ENCODE measurements around the gene BNIP5. TPM values are rescaled to one million over a fixed set of nuclear protein-coding genes. Genes with fewer than 3 reads are reported as not detected.
A peak's percentile ranks its signal among the peaks of the same experiment; 100 is the strongest.
"Not testable (repeated sequence)": the region's sequence is repeated elsewhere in the genome, so short reads cannot be mapped to it uniquely, and the experiment has no call there.

The BNIP5 gene
- total and polyA plus RNA-seq, 4 donors: 2.3 TPM; not detected in 3

DNA sequence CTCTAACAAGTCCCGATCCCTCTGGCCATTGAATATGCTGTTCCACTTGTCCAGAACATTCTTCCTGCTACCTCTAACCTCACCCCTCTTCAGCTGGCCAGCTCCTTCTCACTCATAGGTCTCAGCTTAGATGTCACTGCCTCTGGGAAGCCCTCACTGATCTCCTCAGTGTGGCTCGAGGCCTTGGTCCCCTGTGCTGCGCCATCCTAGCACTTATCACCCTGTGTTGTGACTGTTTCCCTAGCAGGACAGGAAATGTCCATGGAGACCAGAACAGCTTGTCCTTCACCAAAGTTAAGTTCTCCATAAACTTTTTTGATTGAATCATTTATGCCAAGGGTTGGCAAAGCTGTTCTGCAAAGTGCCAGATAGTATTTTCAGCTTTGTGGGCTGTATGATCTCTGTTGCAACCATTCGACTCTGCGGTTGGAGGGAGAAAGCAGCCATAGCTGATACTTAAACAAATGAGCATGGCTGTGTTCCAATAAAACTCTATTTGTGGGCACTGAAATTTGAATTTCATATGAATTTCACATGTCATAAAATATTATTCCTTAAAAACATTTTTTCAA, 6.5 kb upstream of the BNIP5 start:
- H3K36me3 ChIP-seq (ENCODE audit: control insufficient read depth in 1 of 2, insufficient read depth in 2 of 2, low read length in 1 of 2): no peaks in the 10 kb centered on the region
- peak overlapping the region in 1 of 2 donors; percentile 67 for H3K27ac ChIP-seq (ENCODE audit: low read depth in 1 of 2, low read length in 2 of 2)
- intact Hi-C loops (cut with DNase I): loop anchor here in 1 of 2 donors (2.0 to 5.0 kb wide), 2 partner anchors 16 to 41 kb away; no protein-coding TSS in a partner anchor
- H3K27me3 ChIP-seq (ENCODE audit: control insufficient read depth in 1 of 2, insufficient read depth in 2 of 2, low read length in 1 of 2): no peaks in the 10 kb centered on the region
- H3K9me3 ChIP-seq (ENCODE audit: control insufficient read depth, low read length): no peaks in the 10 kb centered on the region
- H3K4me1 ChIP-seq (ENCODE audit: control insufficient read depth in 1 of 2, insufficient read depth in 2 of 2, low read length in 2 of 2): no peaks in the 10 kb centered on the region
- WGBS, 2 donors: 27 to 28% methylated on average over 5 of the region's 5 CpGs
- ATAC-seq (ENCODE audit: low FRiP score) (no peak), DNase-seq (peak in 1 of 2 donors; percentile 58)
- H3K4me3 ChIP-seq (ENCODE audit: low read length in 2 of 2): no peak overlapping the region

- 24 to 25% methylated on average over 36 of the region's 36 CpGs for WGBS, 2 donors
- ATAC-seq (ENCODE audit: low FRiP score): peak; percentile 88
- Histone ChIP-seq H3K27ac (ENCODE audit: low read depth in 1 of 2, low read length in 2 of 2) (no peak overlapping the region), H3K4me3 (ENCODE audit: low read length in 2 of 2) (no peak overlapping the region), H3K36me3 (ENCODE audit: control insufficient read depth in 1 of 2, insufficient read depth in 2 of 2, low read length in 1 of 2) (no peaks in the 10 kb centered on the region), H3K9me3 (ENCODE audit: control insufficient read depth, low read length) (no peaks in the 10 kb centered on the region), H3K4me1 (ENCODE audit: control insufficient read depth in 1 of 2, insufficient read depth in 2 of 2, low read length in 2 of 2) (no peaks in the 10 kb centered on the region), H3K27me3 (ENCODE audit: control insufficient read depth in 1 of 2, insufficient read depth in 2 of 2, low read length in 1 of 2) (no peaks in the 10 kb centered on the region)
- intact Hi-C loops (cut with DNase I): loop anchor here (2.0 to 5.0 kb wide), 2 partner anchors 20 to 39 kb away; no protein-coding TSS in a partner anchor
- peak; percentile 85 to 95 for DNase-seq
Observed at GRCh38 chr6:36340618-36341454, 4.1 kb upstream of the BNIP5 start.

DNA sequence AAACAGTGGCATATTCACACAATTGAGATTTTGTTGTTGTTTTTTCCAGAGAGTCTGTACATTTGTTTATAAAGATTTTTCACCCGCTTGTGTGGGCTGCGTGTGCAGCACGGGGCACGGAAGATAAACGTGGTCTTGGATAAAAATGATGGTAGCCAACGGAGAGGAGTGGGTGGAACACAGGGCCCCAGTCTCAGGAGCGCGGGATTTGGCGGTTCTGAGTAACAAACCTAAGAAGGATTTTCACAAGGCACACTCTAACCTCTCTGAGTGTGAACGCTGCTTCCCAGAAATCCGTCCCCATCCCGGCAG, 3.6 kb upstream of the BNIP5 start:
- ATAC-seq (ENCODE audit: low FRiP score): no peak

DNA sequence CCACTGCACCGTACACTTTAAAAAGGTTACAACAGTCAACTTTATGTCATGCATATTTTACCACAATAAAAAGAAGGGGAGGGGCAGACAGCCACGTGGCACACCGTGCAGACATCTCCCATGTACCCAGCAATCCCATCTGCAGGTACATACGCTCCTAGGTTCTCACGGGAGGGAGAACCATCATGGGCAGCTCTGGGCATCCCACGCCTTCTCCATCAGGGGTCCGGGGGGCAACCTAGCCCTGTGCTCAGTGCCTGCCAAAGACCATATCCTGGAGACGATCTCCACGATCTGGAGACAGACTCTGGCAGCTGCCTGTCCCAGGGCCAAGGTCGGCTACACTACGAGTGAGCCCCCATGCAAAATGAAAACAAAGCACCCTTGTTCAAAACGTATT, 2.5 kb upstream of the BNIP5 start:
- Histone ChIP-seq H3K4me3 (ENCODE audit: low read length in 2 of 2) (no peak overlapping the region), H3K4me1 (ENCODE audit: control insufficient read depth in 1 of 2, insufficient read depth in 2 of 2, low read length in 2 of 2) (no peaks in the 10 kb centered on the region), H3K36me3 (ENCODE audit: control insufficient read depth in 1 of 2, insufficient read depth in 2 of 2, low read length in 1 of 2) (no peaks in the 10 kb centered on the region), H3K27me3 (ENCODE audit: control insufficient read depth in 1 of 2, insufficient read depth in 2 of 2, low read length in 1 of 2) (no peaks in the 10 kb centered on the region), H3K27ac (ENCODE audit: low read depth in 1 of 2, low read length in 2 of 2) (no peak overlapping the region), H3K9me3 (ENCODE audit: control insufficient read depth, low read length) (no peaks in the 10 kb centered on the region)
- ATAC-seq (ENCODE audit: low FRiP score) (no peak), DNase-seq (peak in 1 of 2 donors; percentile 65)
- intact Hi-C loops (cut with DNase I): no loop called here
- 86 to 90% methylated on average over 12 of the region's 12 CpGs for WGBS, 2 donors

More for the DNA sequence above, 3.6 kb upstream of the BNIP5 start:
- Histone ChIP-seq H3K4me1 (ENCODE audit: control insufficient read depth in 1 of 2, insufficient read depth in 2 of 2, low read length in 2 of 2) (no peaks in the 10 kb centered on the region), H3K4me3 (ENCODE audit: low read length in 2 of 2) (no peak overlapping the region), H3K27ac (ENCODE audit: low read depth in 1 of 2, low read length in 2 of 2) (no peak overlapping the region), H3K9me3 (ENCODE audit: control insufficient read depth, low read length) (no peaks in the 10 kb centered on the region), H3K36me3 (ENCODE audit: control insufficient read depth in 1 of 2, insufficient read depth in 2 of 2, low read length in 1 of 2) (no peaks in the 10 kb centered on the region), H3K27me3 (ENCODE audit: control insufficient read depth in 1 of 2, insufficient read depth in 2 of 2, low read length in 1 of 2) (no peaks in the 10 kb centered on the region)
- intact Hi-C loops (cut with DNase I): loop anchor here (2.0 to 5.0 kb wide), 2 partner anchors 21 to 38 kb away; no protein-coding TSS in a partner anchor
- WGBS, 2 donors: 82 to 83% methylated on average over 12 of the region's 12 CpGs
- peak in 1 of 2 donors; percentile 55 for DNase-seq

- 68 to 100% methylated on average over 1 of the region's 1 CpG for WGBS, 2 donors
- ATAC-seq (ENCODE audit: low FRiP score); DNase-seq: not testable (repeated sequence)
Observed at GRCh38 chr6:36338223-36338622, 1.5 kb upstream of the BNIP5 start.

DNA sequence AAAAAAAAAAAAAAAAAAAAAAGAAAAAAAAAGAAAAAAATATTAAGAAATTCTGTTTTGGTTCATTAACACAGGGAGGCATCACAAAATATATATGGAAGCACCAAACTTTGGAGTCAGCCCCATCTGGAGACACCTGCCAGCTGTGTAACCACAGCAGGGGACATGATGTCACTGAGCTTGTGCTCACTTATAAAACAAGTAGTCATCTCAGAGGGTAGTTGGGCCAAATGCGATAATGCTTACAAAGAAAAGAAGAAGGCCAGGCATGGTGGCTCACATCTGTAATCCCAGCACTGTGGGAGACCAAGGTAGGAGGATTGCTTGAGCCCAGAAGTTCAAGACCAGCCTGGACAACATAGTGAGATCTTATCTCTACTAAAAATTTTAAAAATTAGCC, 1.1 kb upstream of the BNIP5 start:
- no peak overlapping the region for H3K4me3 ChIP-seq (ENCODE audit: low read length in 2 of 2)
- H3K4me1 ChIP-seq (ENCODE audit: control insufficient read depth in 1 of 2, insufficient read depth in 2 of 2, low read length in 2 of 2): no peaks in the 10 kb centered on the region
- no peak overlapping the region for H3K27ac ChIP-seq (ENCODE audit: low read depth in 1 of 2, low read length in 2 of 2)
- no peak for DNase-seq
- no peaks in the 10 kb centered on the region for H3K27me3 ChIP-seq (ENCODE audit: control insufficient read depth in 1 of 2, insufficient read depth in 2 of 2, low read length in 1 of 2)
- H3K9me3 ChIP-seq (ENCODE audit: control insufficient read depth, low read length): no peaks in the 10 kb centered on the region
- H3K36me3 ChIP-seq (ENCODE audit: control insufficient read depth in 1 of 2, insufficient read depth in 2 of 2, low read length in 1 of 2): no peaks in the 10 kb centered on the region
- ATAC-seq (ENCODE audit: low FRiP score): no peak
- intact Hi-C loops (cut with DNase I): no loop called here
- 95% methylated on average over 1 of the region's 1 CpG for WGBS, 2 donors

More at GRCh38 chr6:36338223-36338622, 1.5 kb upstream of the BNIP5 start:
- H3K27ac ChIP-seq (ENCODE audit: low read depth in 1 of 2, low read length in 2 of 2); H3K27me3 ChIP-seq (ENCODE audit: control insufficient read depth in 1 of 2, insufficient read depth in 2 of 2, low read length in 1 of 2); H3K9me3 ChIP-seq (ENCODE audit: control insufficient read depth, low read length); intact Hi-C loops (cut with DNase I); H3K36me3 ChIP-seq (ENCODE audit: control insufficient read depth in 1 of 2, insufficient read depth in 2 of 2, low read length in 1 of 2); H3K4me3 ChIP-seq (ENCODE audit: low read length in 2 of 2); H3K4me1 ChIP-seq (ENCODE audit: control insufficient read depth in 1 of 2, insufficient read depth in 2 of 2, low read length in 2 of 2): not testable (repeated sequence)

DNA sequence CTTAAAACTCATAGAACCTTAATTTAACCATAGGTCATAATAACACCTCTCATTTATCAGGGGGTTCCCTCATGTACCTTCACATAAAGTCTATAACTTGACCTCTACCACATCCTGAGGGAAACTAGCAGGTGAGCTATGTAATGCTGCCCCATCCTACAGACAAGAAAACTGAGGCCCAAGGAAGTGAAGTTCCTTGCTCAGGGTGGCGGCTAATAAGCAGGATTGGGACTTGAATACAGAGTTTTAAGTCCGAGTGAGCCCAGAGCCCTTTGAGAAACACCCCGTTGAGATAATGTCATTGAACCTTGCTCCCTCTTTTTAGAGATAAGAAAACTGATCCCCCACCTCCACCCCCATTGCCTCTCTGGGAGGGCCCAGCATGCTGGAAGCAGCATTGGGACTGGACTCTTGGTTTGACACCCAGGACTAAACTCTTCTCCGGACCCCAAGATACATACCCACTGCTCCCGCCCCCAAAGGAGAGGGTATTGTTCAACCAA, 429 bp downstream of the BNIP5 start:
- 94 to 99% methylated on average over 5 of the region's 5 CpGs for WGBS, 2 donors
- DNase-seq: no peak
- H3K9me3 ChIP-seq (ENCODE audit: control insufficient read depth, low read length): no peaks in the 10 kb centered on the region
- intact Hi-C loops (cut with DNase I): no loop called here
- H3K4me1 ChIP-seq (ENCODE audit: control insufficient read depth in 1 of 2, insufficient read depth in 2 of 2, low read length in 2 of 2): no peaks in the 10 kb centered on the region
- ATAC-seq (ENCODE audit: low FRiP score): no peak
- H3K27ac ChIP-seq (ENCODE audit: low read depth in 1 of 2, low read length in 2 of 2): no peak overlapping the region
- H3K4me3 ChIP-seq (ENCODE audit: low read length in 2 of 2): no peak overlapping the region
- no peaks in the 10 kb centered on the region for H3K36me3 ChIP-seq (ENCODE audit: control insufficient read depth in 1 of 2, insufficient read depth in 2 of 2, low read length in 1 of 2)
- H3K27me3 ChIP-seq (ENCODE audit: control insufficient read depth in 1 of 2, insufficient read depth in 2 of 2, low read length in 1 of 2): no peaks in the 10 kb centered on the region

DNA sequence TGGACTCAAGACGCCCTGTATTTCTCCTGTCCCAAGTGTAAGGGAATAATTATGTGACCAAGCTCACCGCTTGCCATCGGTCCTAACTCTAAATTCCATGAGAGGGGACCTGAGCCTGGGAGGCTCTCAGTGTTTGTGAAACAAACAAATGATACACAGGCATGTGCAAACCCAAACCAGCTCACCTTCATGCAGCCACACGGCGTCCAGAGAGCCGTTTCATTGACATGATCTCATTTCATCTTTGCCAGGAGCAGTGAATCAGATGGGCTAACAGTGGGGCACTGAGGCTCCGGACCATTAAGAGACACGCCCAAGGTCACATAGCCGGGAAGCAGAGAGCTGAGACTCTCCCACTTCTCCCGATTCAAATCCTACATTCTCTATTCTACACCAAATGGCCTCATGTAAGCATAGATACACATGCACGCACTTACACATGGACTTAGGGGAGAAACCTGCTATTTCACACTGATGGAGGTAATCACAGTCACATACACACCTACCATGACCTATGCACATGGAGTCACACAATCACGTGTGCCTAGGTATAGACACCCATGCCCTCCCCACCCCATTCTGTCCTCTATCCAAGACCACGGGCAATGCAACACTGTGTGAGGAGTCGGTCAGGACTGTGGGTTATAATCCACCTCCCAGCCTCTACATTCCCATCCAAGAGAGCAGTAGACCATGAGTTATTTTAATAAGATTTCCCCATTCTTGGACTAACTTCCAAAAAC, 1.1 kb downstream of the BNIP5 start:
- peak in 1 of 2 donors; percentile 43 for DNase-seq
- ATAC-seq (ENCODE audit: low FRiP score): no peak
- no peaks in the 10 kb centered on the region for H3K27me3 ChIP-seq (ENCODE audit: control insufficient read depth in 1 of 2, insufficient read depth in 2 of 2, low read length in 1 of 2)
- intact Hi-C loops (cut with DNase I): no loop called here
- no peaks in the 10 kb centered on the region for H3K4me1 ChIP-seq (ENCODE audit: control insufficient read depth in 1 of 2, insufficient read depth in 2 of 2, low read length in 2 of 2)
- WGBS, 2 donors: 90 to 92% methylated on average over 14 of the region's 14 CpGs
- no peaks in the 10 kb centered on the region for H3K36me3 ChIP-seq (ENCODE audit: control insufficient read depth in 1 of 2, insufficient read depth in 2 of 2, low read length in 1 of 2)
- H3K4me3 ChIP-seq (ENCODE audit: low read length in 2 of 2): no peak overlapping the region
- H3K27ac ChIP-seq (ENCODE audit: low read depth in 1 of 2, low read length in 2 of 2): no peak overlapping the region
- no peaks in the 10 kb centered on the region for H3K9me3 ChIP-seq (ENCODE audit: control insufficient read depth, low read length)
